GM18907 (cell line): ENCODE results near the gene TFF2.

Experiments
- ATAC-seq: cut with Tn5 transposase; IDR thresholded peaks from one replicate; pipeline ENCODE4 v1.9.1; 2021; ENCODE audit warnings: mild to moderate bottlenecking, moderate library complexity; ENCODE audit not compliant: unreplicated experiment

TFF2 gene

DNA sequence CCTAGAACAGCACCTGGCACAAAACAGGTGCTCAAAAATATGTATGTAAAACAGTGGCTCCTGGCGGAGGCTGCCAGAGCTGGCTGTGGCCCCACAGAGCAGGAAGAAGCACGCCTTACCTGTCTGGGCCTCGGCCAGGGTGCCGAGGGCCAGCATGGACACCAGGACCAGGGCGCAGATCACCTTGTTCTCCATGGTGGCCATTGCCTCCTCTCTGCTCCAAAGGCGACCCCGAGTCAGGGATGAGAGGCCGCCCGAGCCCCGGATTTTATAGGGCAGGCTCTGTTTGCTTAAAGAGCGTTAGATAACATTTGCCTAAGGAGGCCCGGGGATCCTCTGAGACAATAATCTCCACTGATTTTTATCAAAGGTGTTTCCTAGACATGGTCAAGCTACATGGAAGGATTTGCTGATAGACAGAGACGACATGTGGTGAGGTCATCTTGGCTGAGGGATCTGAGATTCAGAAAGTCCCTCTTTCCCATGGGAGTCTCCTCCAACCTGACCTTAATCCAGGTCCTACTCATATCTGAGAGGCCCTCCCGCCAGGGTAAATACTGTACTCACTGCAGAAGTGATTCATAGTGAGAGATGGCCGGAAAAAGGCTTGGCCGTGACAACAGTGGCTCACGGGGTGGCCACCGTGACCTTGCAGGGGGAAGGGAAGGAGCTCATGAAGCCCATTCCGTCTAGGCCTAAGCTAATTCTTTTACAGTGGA is 15.7 kb upstream of the TFF2 start, which contains the start of gene TFF1:
TFF1 (minus strand) TSS at position 244 of the 719 bp plus-strand sequence; CDS start at position 204, 40 bp downstream.
- ATAC-seq = no peak

- no peak for ATAC-seq
These were observed 15.0 kb upstream of the TFF2 start for GRCh38 chr21:42365770-42366169.

GRCh38 chr21:42364304-42364865 is 13.6 kb upstream of the TFF2 start:
- no peak for ATAC-seq

GRCh38 chr21:42363312-42363711 is 12.5 kb upstream of the TFF2 start:
- ATAC-seq = no peak

DNA sequence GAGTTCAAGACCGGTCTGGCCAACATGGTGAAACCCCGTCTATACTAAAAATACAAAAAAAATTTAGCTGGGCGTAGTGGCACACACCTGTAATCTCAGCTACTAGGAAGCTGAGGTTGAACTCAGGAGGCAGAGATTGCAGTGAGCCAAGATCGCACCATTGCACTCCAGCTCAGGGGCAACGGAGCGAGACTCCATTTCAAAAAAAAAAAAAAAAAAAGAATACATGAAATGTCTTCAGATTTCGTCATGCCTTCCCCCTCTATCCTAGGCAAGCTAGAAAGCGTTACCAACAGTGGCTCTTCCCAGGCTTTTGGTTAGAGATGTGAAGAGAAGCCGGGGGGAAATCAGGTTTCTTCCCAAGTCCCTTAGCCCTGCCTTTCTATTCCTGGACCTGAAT is 11.9 kb upstream of the TFF2 start:
- ATAC-seq = no peak

- no peak for ATAC-seq
These were observed 11.4 kb upstream of the TFF2 start for GRCh38 chr21:42362198-42362597.

GRCh38 chr21:42361286-42361685 is 10.5 kb upstream of the TFF2 start:
- ATAC-seq = no peak

GRCh38 chr21:42360317-42360716 is 9.5 kb upstream of the TFF2 start:
- ATAC-seq = no peak

DNA sequence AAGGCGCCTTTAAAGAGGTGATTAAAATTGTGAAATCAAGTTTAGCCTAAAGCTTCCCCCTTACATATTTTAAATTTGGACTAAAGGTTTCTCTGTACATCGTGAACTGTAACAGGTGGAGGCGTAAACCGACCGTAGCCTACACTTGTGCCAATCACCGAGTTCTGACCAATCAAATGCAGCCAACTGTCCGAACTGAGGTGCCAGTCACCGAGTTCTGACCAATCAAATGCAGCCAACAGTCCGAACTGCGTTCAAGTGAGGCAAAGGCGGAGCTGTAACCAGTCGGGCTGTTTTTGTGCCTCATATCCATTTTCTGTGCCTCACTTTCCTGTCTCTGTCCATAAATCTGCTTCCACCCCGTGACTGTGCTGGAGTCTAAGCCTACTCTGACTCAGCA is 8.1 kb upstream of the TFF2 start:
- no peak for ATAC-seq

- ATAC-seq = no peak
These were observed 7.5 kb upstream of the TFF2 start for GRCh38 chr21:42358261-42358660.

DNA sequence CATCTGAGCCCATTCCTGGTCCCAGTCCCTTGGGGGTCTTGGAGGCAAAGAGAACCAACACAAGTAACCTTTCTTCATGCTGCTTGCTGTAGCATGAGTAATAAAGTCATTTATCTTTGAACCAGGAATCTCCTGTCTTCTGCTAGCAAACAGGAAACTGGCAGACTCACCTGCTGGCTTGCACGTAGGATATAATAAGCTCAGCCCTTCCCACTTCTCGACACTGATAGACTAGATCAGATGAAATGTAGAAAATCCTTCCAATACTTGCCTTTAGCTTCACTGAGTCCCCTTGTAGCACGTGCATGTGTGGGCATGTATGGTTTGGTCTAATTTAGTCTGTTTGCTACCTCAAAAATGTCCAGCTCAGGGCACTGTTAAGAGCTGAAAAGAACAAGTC is 6.5 kb upstream of the TFF2 start:
- ATAC-seq = no peak

DNA sequence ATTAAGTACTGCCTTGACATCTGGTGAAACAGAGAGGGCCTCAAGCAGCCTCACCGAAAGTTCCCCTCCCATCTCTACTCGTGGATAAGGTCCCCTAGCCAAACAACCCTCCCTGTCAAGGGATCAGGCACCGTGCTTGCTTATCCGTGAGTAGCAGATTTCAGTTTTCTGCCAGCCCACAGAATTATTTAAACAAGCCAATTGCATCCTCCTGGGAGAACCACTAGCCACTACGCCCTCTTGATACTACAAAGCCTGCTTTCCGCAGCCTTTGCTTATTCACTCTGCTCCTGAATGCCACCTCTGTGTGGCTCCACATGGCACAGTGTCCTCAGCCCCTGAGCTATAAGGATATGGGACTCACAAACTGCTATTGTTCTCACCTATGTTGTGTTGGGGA is 5.9 kb upstream of the TFF2 start:
- no peak for ATAC-seq

GRCh38 chr21:42356046-42356445 is 5.3 kb upstream of the TFF2 start:
- no peak for ATAC-seq

DNA sequence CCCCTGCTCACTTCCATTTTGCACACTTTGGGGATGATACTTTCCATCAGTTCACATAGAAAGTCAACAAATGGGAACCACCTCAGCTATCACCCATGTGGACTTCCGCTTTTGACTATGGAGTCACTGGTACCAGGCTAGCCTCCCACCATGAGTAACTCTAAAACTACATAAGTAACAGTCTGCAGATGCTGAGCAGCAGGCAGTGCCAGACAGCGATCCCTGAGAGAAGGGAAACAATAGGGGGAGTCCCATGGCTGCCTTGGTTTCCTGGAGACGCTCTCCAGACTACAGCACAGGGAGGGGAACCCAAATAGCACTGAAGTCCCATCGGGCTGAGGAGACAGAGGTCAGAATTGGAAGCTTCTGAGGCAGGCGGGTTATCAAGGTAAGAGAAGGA is 2.8 kb upstream of the TFF2 start:
- no peak for ATAC-seq

DNA sequence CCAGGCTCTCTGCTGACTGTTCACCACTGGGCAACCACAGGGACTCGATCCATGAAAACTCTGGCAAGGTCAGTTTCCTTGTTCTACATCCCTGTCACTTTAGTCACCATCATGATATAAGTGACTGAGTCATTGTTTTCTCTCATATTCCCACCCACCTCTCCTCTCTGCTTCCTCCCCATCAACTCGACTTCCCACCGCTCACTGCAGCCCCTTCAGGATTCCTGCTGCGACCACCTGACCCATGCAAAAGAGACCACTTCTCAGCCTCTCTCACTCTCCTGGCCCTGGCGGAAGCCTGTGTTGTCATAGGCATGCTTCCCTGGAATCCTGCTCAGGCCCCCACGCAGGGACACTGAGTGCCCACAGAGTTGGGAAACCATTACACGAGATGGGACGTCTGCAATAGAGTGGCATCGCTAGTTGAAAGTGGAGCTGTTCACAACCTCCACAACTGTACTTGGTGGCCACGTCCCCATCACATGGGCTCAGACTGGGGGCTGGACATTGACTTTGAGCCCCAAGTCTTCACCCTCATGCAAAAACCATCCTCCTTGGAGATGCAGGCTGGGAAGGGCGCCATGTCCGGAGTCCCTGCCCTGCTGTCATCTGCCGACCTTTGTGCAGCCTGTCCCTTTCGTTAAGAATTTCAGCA is 1.8 kb upstream of the TFF2 start:
- ATAC-seq = no peak

DNA sequence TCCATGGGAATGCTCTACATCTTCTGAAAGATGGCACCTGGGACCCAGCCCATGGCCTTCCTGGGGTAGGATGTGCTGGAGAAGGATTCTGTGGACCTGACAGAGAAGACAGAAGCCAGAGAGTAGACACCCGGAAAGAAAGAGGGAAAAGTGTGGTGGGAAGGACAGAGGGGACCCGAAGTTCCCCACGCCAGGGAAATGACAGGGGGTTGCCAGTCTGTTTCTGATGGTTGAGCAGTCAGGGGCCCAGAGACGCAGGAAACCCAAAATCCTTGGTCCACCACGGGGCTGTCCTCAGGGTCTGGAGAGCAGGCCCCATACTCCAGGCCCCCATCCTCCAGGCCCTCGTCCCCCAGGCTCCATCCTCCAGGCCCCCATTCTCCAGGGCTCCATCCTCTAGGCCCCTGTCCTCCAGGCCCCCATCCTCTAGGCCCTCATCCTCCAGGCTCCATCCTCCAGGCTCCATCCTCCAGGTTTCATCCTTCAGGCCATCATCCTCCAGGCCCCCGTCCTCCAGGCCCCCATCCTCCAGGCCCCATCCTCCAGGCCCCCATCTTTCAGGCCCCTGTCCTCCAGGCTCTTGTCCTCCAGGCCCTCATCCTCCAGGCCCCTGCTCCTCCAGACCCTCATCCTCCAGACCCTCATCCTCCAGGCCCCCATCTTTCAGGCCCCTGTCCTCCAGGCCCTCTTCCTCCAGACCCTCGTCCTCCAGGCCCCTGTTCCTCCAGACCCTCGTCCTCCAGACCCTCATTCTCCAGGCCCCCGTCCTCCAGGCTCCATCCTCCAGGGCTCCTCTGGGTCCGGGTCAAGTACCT is 1.0 kb upstream of the TFF2 start:
- no peak for ATAC-seq

GRCh38 chr21:42350318-42350910 is 380 bp downstream of the TFF2 start:
- ATAC-seq = no peak

- no peak for ATAC-seq
These were observed 1.1 kb downstream of the TFF2 start for GRCh38 chr21:42349420-42350317.

- ATAC-seq = no peak
These were observed 2.0 kb downstream of the TFF2 start for GRCh38 chr21:42348762-42349161.
